PC-9 (cell line): ENCODE results near the gene THSD7B. TPM values are rescaled to one million over a fixed set of nuclear protein-coding genes. Genes with fewer than 3 reads are reported as not detected.
A peak's percentile ranks its signal among the peaks of the same experiment; 100 is the strongest.

Experiments used
- BruUV-seq: library from RNA; stranded (reverse); fragments of 400-500 nt; replicated peaks from 2 replicates; lab custom pipeline; 2021; lab: Mats Ljungman, UMichigan
- CTCF ChIA-PET: fragments of 300-600 bp; sonication (Branson Sonifier 250); formaldehyde crosslinking; loops from one replicate; lab custom pipeline; 2022; ENCODE audit warnings: antibody characterized with exemption; lab: Charles Lee
- POLR2A ChIA-PET: fragments of 300-600 bp; sonication (Branson Sonifier 250); formaldehyde crosslinking; loops from one replicate; lab custom pipeline; 2022; ENCODE audit warnings: antibody characterized with exemption; ENCODE audit not compliant: unreplicated experiment; lab: Charles Lee
- DNase-seq, 2 experiments: peaks; one replicate each; pipeline versions ENCODE4 v3.0.0 to v3.0.0-alpha.2; 2015 to 2022; ENCODE audit warnings: mixed read lengths in 1 of 2
- H2AFZ ChIP-seq: fragments of 200-600 bp; sonication (generic); 2 replicates; pipeline ENCODE4 v1.8.1; 2017; ENCODE audit warnings: antibody characterized with exemption
- H3F3A ChIP-seq: fragments of 200-600 bp; sonication (generic); 2 replicates; pipeline ENCODE4 v1.8.1; 2017; ENCODE audit warnings: antibody characterized with exemption, mild to moderate bottlenecking, low read depth; ENCODE audit not compliant: insufficient read depth
- H3K27ac ChIP-seq: fragments of 200-600 bp; sonication (generic); 2 replicates; pipeline ENCODE4 v1.6.1; 2016; ENCODE audit warnings: mixed run types
- H3K27me3 ChIP-seq: fragments of 200-600 bp; sonication (generic); 2 replicates; pipeline ENCODE4 v1.6.1; 2016; ENCODE audit warnings: low read depth, mixed run types; ENCODE audit not compliant: insufficient read depth
- H3K36me3 ChIP-seq: fragments of 200-600 bp; sonication (generic); 2 replicates; pipeline ENCODE4 v1.6.1; 2016; ENCODE audit warnings: low read depth, mixed run types
- H3K4me1 ChIP-seq: fragments of 200-600 bp; sonication (generic); replicated peaks from 2 replicates; pipeline ENCODE4 v1.6.1; 2016; ENCODE audit warnings: mixed run types; ENCODE audit not compliant: insufficient read depth
- H3K4me2 ChIP-seq: fragments of 200-600 bp; sonication (generic); 2 replicates; pipeline ENCODE4 v1.6.1; 2017; ENCODE audit warnings: mixed run types
- H3K4me3 ChIP-seq: fragments of 200-600 bp; sonication (generic); 2 replicates; pipeline ENCODE4 v1.6.1; 2016; ENCODE audit warnings: mixed run types
- H3K79me2 ChIP-seq: fragments of 200-600 bp; sonication (generic); 2 replicates; pipeline ENCODE4 v1.6.1; 2017; ENCODE audit warnings: low read depth, mixed run types
- H3K9me2 ChIP-seq: fragments of 200-600 bp; sonication (generic); 2 replicates; pipeline ENCODE4 v1.8.1; 2017; ENCODE audit warnings: mild to moderate bottlenecking; ENCODE audit not compliant: insufficient read depth
- H3K9me3 ChIP-seq: fragments of 200-600 bp; sonication (generic); 2 replicates; pipeline ENCODE4 v1.8.1; 2016; ENCODE audit warnings: low read depth; ENCODE audit not compliant: insufficient read depth
- H4K20me1 ChIP-seq: fragments of 200-600 bp; sonication (generic); 2 replicates; pipeline ENCODE4 v1.8.1; 2017; ENCODE audit not compliant: insufficient read depth
- EZH2 ChIP-seq: fragments of 200-600 bp; sonication (generic); IDR thresholded peaks from 2 replicates; pipeline ENCODE4 v1.8.0; 2017; ENCODE audit warnings: antibody characterized with exemption, low read depth
- intact Hi-C: fragments of 100-400 bp; cut with micrococcal nuclease; formaldehyde crosslinking; loops from one replicate; pipeline ENCODE4 v1.10.0; 2022; ENCODE audit not compliant: unreplicated experiment
- total RNA-seq: library from RNA; stranded (reverse); gene quantifications from 2 replicates; pipeline ENCODE4 v1.2.3, GENCODE V29; 2021
- TF ChIP-seq, protein P1 (sequence below): fragments of 200-600 bp; sonication (generic); conservative IDR thresholded peaks from 2 replicates; pipeline ENCODE4 v1.6.1; 2017; ENCODE audit warnings: mixed run types, antibody characterized with exemption, mild to moderate bottlenecking, moderate library complexity

The THSD7B gene
- total RNA-seq, 1 experiment from 2014 or later = not detected

DNA sequence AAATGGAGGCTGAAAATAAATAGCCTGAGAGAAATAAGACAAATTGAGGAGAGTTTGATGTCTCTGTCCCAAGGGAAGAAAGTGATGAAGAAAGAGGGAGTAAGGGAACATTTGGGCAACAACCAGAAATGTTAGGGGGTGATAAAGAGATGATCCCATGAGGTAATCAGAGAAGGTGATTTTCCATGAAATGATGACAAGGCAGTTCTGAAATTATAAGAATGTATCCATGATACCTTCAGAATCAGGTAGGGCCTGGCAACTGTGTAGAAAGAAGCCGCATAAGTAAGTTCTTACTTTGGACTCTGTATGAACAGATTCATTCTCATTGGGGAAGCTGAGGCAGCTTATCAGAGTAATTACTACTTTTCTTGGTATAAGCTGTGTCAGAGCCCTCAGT lies 106.1 kb downstream of the THSD7B start:
- Histone ChIP-seq H3K9me2 (peaks cover 5% of the 10 kb centered on the region; the same call in 1 of the 2 replicates), H3K27ac (no peak overlapping the region), H3K4me1 (no peaks in the 10 kb centered on the region), H3K79me2 (no peaks in the 10 kb centered on the region), H2AFZ (no peak overlapping the region), H3K4me3 (no peak overlapping the region), H3K4me2 (no peak overlapping the region), H4K20me1 (no peaks in the 10 kb centered on the region), H3F3A (no peaks in the 10 kb centered on the region), H3K36me3 (no peaks in the 10 kb centered on the region), H3K9me3 (no peaks in the 10 kb centered on the region), H3K27me3 (no peaks in the 10 kb centered on the region)
- BruUV-seq = no TSS peak
- CTCF ChIA-PET = no interaction called here
- POLR2A ChIA-PET = no interaction called here
- no peak for DNase-seq
- intact Hi-C loops = no loop called here
- TF ChIP-seq EZH2 = no peak
- TF ChIP-seq, protein P1, sequence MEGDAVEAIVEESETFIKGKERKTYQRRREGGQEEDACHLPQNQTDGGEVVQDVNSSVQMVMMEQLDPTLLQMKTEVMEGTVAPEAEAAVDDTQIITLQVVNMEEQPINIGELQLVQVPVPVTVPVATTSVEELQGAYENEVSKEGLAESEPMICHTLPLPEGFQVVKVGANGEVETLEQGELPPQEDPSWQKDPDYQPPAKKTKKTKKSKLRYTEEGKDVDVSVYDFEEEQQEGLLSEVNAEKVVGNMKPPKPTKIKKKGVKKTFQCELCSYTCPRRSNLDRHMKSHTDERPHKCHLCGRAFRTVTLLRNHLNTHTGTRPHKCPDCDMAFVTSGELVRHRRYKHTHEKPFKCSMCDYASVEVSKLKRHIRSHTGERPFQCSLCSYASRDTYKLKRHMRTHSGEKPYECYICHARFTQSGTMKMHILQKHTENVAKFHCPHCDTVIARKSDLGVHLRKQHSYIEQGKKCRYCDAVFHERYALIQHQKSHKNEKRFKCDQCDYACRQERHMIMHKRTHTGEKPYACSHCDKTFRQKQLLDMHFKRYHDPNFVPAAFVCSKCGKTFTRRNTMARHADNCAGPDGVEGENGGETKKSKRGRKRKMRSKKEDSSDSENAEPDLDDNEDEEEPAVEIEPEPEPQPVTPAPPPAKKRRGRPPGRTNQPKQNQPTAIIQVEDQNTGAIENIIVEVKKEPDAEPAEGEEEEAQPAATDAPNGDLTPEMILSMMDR = no peak

DNA sequence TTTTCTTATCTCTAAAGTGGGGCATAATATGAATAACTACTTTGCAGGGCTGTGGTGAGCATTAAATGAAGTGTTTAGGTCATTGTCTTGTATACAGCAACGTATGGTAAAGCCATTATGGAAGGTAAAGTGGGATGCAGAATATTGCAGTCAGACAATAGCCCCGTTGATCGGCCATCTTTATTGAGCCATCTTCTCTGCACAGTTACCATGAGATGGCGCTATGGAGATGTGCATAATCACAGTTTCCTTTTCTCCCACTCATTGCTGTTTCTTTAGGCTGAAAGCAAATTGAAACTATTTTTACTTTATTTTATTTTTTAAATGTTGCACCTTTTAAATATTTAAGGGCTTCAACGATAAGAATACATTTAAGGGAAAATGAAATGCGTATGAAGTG lies 108.9 kb downstream of the THSD7B start:
- H3K36me3 ChIP-seq = no peaks in the 10 kb centered on the region
- intact Hi-C loops = no loop called here
- BruUV-seq = no TSS peak
- CTCF ChIA-PET = no interaction called here
- H3K4me3 ChIP-seq = no peak overlapping the region
- H3K9me3 ChIP-seq = no peaks in the 10 kb centered on the region
- no peak overlapping the region for H2AFZ ChIP-seq
- no peaks in the 10 kb centered on the region for H3K79me2 ChIP-seq
- H3K27ac ChIP-seq = no peak overlapping the region
- H3K4me1 ChIP-seq = no peaks in the 10 kb centered on the region
- no peak for TF ChIP-seq EZH2
- TF ChIP-seq, protein P1 = peak; percentile 23; the same call in 1 of the 2 replicates
- no peaks in the 10 kb centered on the region for H4K20me1 ChIP-seq
- no peak overlapping the region for H3K4me2 ChIP-seq
- H3F3A ChIP-seq = no peaks in the 10 kb centered on the region
- H3K9me2 ChIP-seq = peaks cover 5% of the 10 kb centered on the region; the same call in 1 of the 2 replicates
- POLR2A ChIA-PET = no interaction called here
- DNase-seq = no peak
- no peaks in the 10 kb centered on the region for H3K27me3 ChIP-seq

DNA sequence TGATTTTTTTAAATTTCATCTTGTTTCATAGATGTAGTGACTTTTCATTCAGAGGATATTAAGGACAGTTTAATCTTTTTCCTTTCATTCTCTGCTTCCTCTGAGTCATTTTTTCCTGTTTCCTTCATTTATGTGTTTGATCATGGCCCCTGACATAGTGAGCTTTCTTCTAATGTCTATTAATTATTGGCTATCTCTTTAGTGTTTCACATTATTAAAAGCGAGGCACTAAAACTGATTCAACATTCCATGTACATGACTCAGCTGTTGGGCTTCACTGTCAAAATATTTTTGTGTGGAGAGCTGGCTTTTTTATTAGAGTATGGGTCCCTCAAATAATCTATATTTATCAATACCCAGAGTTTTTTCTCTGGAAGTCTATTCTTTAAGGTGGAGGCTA lies 125.8 kb downstream of the THSD7B start:
- H3K79me2 ChIP-seq = no peaks in the 10 kb centered on the region
- ChIA-PET POLR2A (no interaction called here), CTCF (no interaction called here)
- DNase-seq = no peak
- H2AFZ ChIP-seq = no peak overlapping the region
- H3K27ac ChIP-seq = no peak overlapping the region
- H3K9me3 ChIP-seq = no peaks in the 10 kb centered on the region
- H3K27me3 ChIP-seq = no peaks in the 10 kb centered on the region
- no peaks in the 10 kb centered on the region for H3K4me1 ChIP-seq
- H3K4me2 ChIP-seq = no peak overlapping the region
- no peaks in the 10 kb centered on the region for H3K9me2 ChIP-seq
- H3F3A ChIP-seq = no peaks in the 10 kb centered on the region
- H4K20me1 ChIP-seq = no peaks in the 10 kb centered on the region
- intact Hi-C loops = no loop called here
- TF ChIP-seq EZH2 = no peak
- TF ChIP-seq, protein P1 = no peak
- no peaks in the 10 kb centered on the region for H3K36me3 ChIP-seq
- BruUV-seq = no TSS peak
- no peak overlapping the region for H3K4me3 ChIP-seq
